Right atrium auricular region (tissue), 2 donors: Measurements from ENCODE around the gene KRT5. TPM values are rescaled to one million over a fixed set of nuclear protein-coding genes. Genes with fewer than 3 reads are reported as not detected.

ENCODE experiments used
- DNase-seq: peaks from one replicate; pipeline ENCODE4 v3.0.0-alpha.2; 2019; ENCODE audit warnings: low spot score
- H3K27ac ChIP-seq, 2 donors: fragments of 200-600 bp; sonication (generic); 1 replicate in 1 of 2; 2 replicates in 1 of 2; pipeline ENCODE4 v1.5.1; 2016 to 2019
- H3K27me3 ChIP-seq, 2 donors: fragments of 200-600 bp; sonication (generic); one replicate each; pipeline versions ENCODE4 v1.5.1 to v1.6.0; 2017 to 2019
- H3K36me3 ChIP-seq: fragments of 200-600 bp; sonication (generic); one replicate; pipeline ENCODE4 v1.5.1; 2016
- H3K4me1 ChIP-seq, 2 donors: fragments of 200-600 bp; sonication (generic); one replicate each; pipeline versions ENCODE4 v1.5.1 to v1.6.0; 2017 to 2019
- H3K4me3 ChIP-seq, 2 donors: fragments of 200-600 bp; sonication (generic); 1 replicate in 1 of 2; 2 replicates in 1 of 2; pipeline ENCODE4 v1.5.1; 2017 to 2019; ENCODE audit warnings: mild to moderate bottlenecking in 1 of 2, moderate library complexity in 1 of 2
- H3K9me3 ChIP-seq, 2 donors: fragments of 200-600 bp; sonication (generic); one replicate each; pipeline ENCODE4 v1.5.1; 2019
- total RNA-seq, 2 donors: library from RNA; depleted of rRNA; stranded (reverse); fragments of >200 nt; gene quantifications; one replicate each; pipeline ENCODE4 v1.1.0, GENCODE V29; 2016
- TF ChIP-seq, protein P1 (sequence below), 2 donors: fragments of 200-600 bp; sonication (generic); IDR thresholded peaks; one replicate each; pipeline ENCODE4 v1.5.1; 2019; ENCODE audit warnings: antibody characterized with exemption in 2 of 2

Gene KRT5
- total RNA-seq, 2 donors from 2014 or later = 1.4 to 12.1 TPM

DNA sequence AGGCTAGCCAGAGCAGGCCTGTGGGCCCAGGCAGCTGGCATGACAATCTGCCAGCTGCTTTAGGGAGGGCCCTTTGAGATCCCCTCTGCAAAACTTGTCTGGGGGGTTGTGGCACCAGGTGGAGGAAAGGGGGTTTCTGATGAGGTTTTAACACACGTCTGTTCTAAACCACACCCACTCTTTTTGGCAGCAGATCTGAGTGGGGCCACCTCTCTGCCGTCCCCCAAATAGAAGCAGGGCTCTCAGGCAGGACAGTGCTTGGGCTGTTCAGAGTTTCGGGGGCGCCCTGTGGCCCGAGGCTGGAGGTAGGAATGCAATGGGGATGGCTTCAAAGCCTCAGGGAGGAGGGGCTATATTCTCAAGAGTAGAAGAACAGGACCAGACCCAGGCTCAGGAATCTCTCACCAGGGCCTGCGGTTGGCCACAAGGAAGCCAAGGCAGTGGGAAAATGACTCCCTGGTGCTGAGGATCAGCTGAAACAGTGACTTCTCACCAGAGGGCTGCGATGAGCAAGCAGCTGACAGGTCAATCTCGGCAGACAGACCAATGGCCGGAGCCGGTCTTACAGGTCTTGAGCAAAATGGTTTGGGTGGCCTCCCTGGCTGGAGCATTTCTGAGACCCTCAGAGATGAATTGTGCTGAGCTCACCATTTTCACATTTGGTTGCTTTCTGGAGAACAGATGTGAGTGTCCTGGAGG, 1.5 kb upstream of the KRT5 start:
- no peaks in the 10 kb centered on the region for H3K36me3 ChIP-seq
- H3K4me3 ChIP-seq = no peak overlapping the region
- H3K4me1 ChIP-seq = no peaks in the 10 kb centered on the region
- no peak overlapping the region for H3K27ac ChIP-seq
- TF ChIP-seq, protein P1, sequence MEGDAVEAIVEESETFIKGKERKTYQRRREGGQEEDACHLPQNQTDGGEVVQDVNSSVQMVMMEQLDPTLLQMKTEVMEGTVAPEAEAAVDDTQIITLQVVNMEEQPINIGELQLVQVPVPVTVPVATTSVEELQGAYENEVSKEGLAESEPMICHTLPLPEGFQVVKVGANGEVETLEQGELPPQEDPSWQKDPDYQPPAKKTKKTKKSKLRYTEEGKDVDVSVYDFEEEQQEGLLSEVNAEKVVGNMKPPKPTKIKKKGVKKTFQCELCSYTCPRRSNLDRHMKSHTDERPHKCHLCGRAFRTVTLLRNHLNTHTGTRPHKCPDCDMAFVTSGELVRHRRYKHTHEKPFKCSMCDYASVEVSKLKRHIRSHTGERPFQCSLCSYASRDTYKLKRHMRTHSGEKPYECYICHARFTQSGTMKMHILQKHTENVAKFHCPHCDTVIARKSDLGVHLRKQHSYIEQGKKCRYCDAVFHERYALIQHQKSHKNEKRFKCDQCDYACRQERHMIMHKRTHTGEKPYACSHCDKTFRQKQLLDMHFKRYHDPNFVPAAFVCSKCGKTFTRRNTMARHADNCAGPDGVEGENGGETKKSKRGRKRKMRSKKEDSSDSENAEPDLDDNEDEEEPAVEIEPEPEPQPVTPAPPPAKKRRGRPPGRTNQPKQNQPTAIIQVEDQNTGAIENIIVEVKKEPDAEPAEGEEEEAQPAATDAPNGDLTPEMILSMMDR (IDR thresholded peaks at IDR 0.05) = no peak
- H3K27me3 ChIP-seq = no peaks in the 10 kb centered on the region
- H3K9me3 ChIP-seq = no peaks in the 10 kb centered on the region
- DNase-seq = peak; percentile 55

DNA sequence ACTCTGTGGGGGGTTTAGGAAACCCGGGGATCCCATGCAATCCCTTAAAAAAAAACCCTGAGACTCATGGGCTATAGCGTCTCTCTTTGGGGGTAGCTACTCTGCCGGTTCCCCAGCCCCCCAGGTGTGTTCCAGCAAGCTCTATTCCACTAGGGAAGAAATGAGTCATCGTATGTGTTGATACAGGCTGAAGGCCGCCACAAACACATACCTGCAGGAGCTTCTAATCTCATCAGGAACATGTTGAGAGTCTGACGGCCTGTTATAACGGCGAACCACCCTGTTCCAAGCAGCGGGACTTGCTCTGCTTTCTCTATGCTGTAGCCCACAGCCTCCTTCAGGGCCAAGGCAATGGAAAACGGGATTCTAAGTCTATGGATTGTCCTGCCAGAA, 977 bp upstream of the KRT5 start:
- Histone ChIP-seq H3K4me1 (no peaks in the 10 kb centered on the region), H3K27ac (no peak overlapping the region), H3K27me3 (no peaks in the 10 kb centered on the region), H3K36me3 (no peaks in the 10 kb centered on the region), H3K9me3 (no peaks in the 10 kb centered on the region), H3K4me3 (no peak overlapping the region)
- DNase-seq = peak; percentile 54
- TF ChIP-seq, protein P1 (IDR thresholded peaks at IDR 0.05) = no peak

DNA sequence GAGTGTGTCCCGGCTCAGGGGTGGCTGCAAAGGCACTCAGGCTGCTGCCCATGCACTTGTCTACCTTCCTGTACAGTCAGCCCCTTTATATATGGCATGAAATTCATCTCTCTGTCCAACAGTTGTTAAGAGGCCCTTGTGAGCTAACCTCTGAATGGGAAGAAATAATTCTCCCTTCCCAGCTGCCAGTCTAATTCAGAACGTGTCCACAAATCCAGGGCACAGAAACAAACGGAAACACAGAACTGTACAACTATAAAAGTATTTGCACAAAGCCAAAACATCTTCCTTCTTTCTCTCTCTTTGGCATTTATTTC, 849 bp downstream of the KRT5 start:
- Histone ChIP-seq H3K27me3 (no peaks in the 10 kb centered on the region), H3K4me1 (no peaks in the 10 kb centered on the region), H3K36me3 (no peaks in the 10 kb centered on the region), H3K4me3 (no peak overlapping the region), H3K9me3 (no peaks in the 10 kb centered on the region), H3K27ac (no peak overlapping the region)
- TF ChIP-seq, protein P1 (IDR thresholded peaks at IDR 0.05) = no peak
- no peak for DNase-seq

DNA sequence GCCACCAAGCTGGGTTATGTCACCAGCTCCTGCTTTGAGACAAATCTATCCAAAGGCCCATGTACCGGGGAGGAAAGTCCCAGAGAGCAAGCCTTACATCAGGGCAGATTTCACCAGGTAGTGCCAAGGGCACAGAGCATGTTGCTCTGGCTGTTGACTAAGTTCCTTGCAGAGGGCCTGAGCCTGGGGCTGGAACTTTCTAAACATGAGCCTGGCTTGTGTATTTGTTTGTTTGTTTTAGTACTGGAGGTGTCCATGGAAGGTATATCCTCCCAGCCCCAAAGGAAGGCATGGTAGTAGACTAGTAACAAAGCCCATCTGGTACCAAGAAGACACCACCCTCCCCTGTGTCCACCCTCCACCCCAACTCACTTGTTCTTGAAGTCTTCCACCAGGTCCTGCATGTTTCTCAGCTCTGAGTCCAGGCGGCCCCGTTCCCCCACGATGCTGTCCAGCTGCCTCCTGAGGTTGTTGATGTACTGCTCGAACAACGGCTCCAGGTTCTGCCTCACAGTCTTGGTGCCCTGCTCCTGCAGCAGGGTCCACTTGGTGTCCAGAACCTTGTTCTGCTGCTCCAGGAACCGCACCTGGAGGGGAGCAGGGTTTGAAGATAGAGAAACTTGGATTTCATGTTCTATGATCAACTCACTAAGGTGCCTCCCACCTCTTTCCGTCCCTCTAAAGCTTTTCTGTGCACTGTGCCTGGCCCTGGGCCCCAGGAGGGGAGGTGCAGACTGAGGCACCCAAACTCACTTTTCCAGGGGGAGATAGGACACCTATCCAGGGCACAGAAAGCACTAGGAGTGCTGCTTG, 1.4 kb downstream of the KRT5 start:
- H3K9me3 ChIP-seq = no peaks in the 10 kb centered on the region
- H3K4me1 ChIP-seq = no peaks in the 10 kb centered on the region
- no peak overlapping the region for H3K27ac ChIP-seq
- TF ChIP-seq, protein P1 (IDR thresholded peaks at IDR 0.05) = no peak
- H3K27me3 ChIP-seq = no peaks in the 10 kb centered on the region
- DNase-seq = peak; percentile 50
- no peaks in the 10 kb centered on the region for H3K36me3 ChIP-seq
- no peak overlapping the region for H3K4me3 ChIP-seq

DNA sequence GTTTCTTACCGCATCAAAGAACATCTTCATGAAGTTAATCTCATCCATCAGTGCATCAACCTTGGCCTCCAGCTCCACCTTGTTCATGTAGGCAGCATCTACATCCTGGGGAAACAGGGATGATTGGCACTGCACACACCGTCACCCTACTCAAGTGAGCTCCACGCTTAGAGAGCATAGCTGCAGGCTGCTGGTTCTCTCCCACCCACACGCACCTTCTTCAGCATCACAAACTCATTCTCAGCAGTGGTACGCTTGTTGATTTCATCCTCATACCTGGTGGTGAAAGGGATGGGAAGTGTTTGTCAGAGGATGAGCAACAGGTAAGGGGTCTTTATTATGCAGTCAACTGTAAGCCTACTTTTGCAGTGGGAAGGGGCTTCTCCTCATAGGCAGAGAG, 2.3 kb downstream of the KRT5 start:
- TF ChIP-seq, protein P1 (IDR thresholded peaks at IDR 0.05) = no peak
- peak; percentile 18 for DNase-seq
- Histone ChIP-seq H3K9me3 (no peaks in the 10 kb centered on the region), H3K36me3 (no peaks in the 10 kb centered on the region), H3K4me1 (no peaks in the 10 kb centered on the region), H3K27me3 (no peaks in the 10 kb centered on the region), H3K4me3 (no peak overlapping the region), H3K27ac (no peak overlapping the region)
